MM.1S (cell line): ENCODE measurements around the gene KBTBD6.

Experiments used
- CTCF ChIP-seq: fragments of 300-600 bp; sonication (generic); IDR thresholded peaks from 2 replicates; pipeline ENCODE4 v1.5.1; 2016; ENCODE audit warnings: antibody characterized with exemption, low read length, mixed read lengths
- EZH2 ChIP-seq: fragments of 300-600 bp; sonication (generic); optimal IDR thresholded peaks from 2 replicates; pipeline ENCODE3; 2017; ENCODE audit warnings: low read depth, mild to moderate bottlenecking, antibody characterized with exemption, low read length, mixed read lengths
- EZH2phosphoT487 ChIP-seq: fragments of 300-600 bp; sonication (generic); IDR thresholded peaks from 2 replicates; pipeline ENCODE4 v1.6.1; 2018; ENCODE audit warnings: antibody characterized with exemption, low read length

- TF ChIP-seq CTCF = no peak
- no peak for TF ChIP-seq EZH2phosphoT487
- TF ChIP-seq EZH2 = no peak
Measured at GRCh38 chr13:41117869-41118268, 14.7 kb downstream of the KBTBD6 start.
